Astrocyte (in vitro differentiated cells and primary cell): ENCODE measurements around the gene CDH23. TPM values are rescaled to one million over a fixed set of nuclear protein-coding genes. Genes with fewer than 3 reads are reported as not detected.

Experiments
- DNase-seq: peaks from one replicate; pipeline ENCODE4 v3.0.0-alpha.2; 2010; ENCODE audit warnings: low read depth
- FAIRE-seq: peaks from 2 replicates; lab custom pipeline; 2011; peaks lifted over from hg19 to GRCh38; lab: Jason Lieb, UNC
- H2AFZ ChIP-seq: 2 replicates; pipeline ENCODE4 v1.6.0; 2012; ENCODE audit warnings: low read depth, low read length, inconsistent platforms
- H3K27ac ChIP-seq: 2 replicates; pipeline ENCODE4 v1.5.1; 2011; ENCODE audit warnings: low read depth, low read length, inconsistent platforms
- H3K27me3 ChIP-seq: 2 replicates; pipeline ENCODE4 v1.6.0; 2011; ENCODE audit warnings: low read length, inconsistent platforms; ENCODE audit not compliant: insufficient read depth
- H3K36me3 ChIP-seq: 2 replicates; pipeline ENCODE4 v1.5.1; 2011; ENCODE audit warnings: low read length, inconsistent platforms; ENCODE audit not compliant: insufficient read depth
- H3K4me1 ChIP-seq: 2 replicates; pipeline ENCODE4 v1.5.1; 2011; ENCODE audit warnings: low read length, inconsistent platforms; ENCODE audit not compliant: insufficient read depth
- H3K4me2 ChIP-seq: 2 replicates; pipeline ENCODE4 v1.6.0; 2012; ENCODE audit warnings: low read length, inconsistent platforms
- H3K4me3 ChIP-seq: 2 replicates; pipeline ENCODE4 v1.5.1; 2011; ENCODE audit warnings: low read depth, mild to moderate bottlenecking, low read length, inconsistent platforms; ENCODE audit not compliant: insufficient read depth
- H3K79me2 ChIP-seq: 2 replicates; pipeline ENCODE4 v1.6.0; 2012; ENCODE audit warnings: mild to moderate bottlenecking, low read length, inconsistent platforms; ENCODE audit not compliant: insufficient read depth
- H3K9ac ChIP-seq: 2 replicates; pipeline ENCODE4 v1.6.0; 2012; ENCODE audit warnings: mild to moderate bottlenecking, low read length, inconsistent platforms
- H3K9me3 ChIP-seq: 2 replicates; pipeline ENCODE4 v1.5.1; 2012; ENCODE audit warnings: low read depth, mild to moderate bottlenecking, low read length, inconsistent platforms; ENCODE audit not compliant: insufficient read depth
- H4K20me1 ChIP-seq: 2 replicates; pipeline ENCODE4 v1.6.0; 2012; ENCODE audit warnings: low read length, inconsistent platforms; ENCODE audit not compliant: insufficient read depth
- H3K27ac Mint-ChIP-seq: one replicate; pipeline ENCODE4 v1.8.0; 2021; ENCODE audit warnings: mild to moderate bottlenecking, mixed read lengths; ENCODE audit not compliant: unreplicated experiment
- H3K27me3 Mint-ChIP-seq: one replicate; pipeline ENCODE4 v1.8.0; 2021; ENCODE audit warnings: low read depth, mixed read lengths; ENCODE audit not compliant: unreplicated experiment
- H3K36me3 Mint-ChIP-seq: one replicate; pipeline ENCODE4 v1.8.0; 2021; ENCODE audit warnings: low read depth, mixed read lengths; ENCODE audit not compliant: unreplicated experiment
- H3K4me1 Mint-ChIP-seq: one replicate; pipeline ENCODE4 v1.8.0; 2021; ENCODE audit warnings: low read depth, mixed read lengths; ENCODE audit not compliant: unreplicated experiment
- H3K4me3 Mint-ChIP-seq: one replicate; pipeline ENCODE4 v1.8.0; 2021; ENCODE audit warnings: mild to moderate bottlenecking, moderate library complexity, mixed read lengths; ENCODE audit not compliant: unreplicated experiment
- H3K9me3 Mint-ChIP-seq: one replicate; pipeline ENCODE4 v1.8.0; 2021; ENCODE audit warnings: mild to moderate bottlenecking, mixed read lengths; ENCODE audit not compliant: unreplicated experiment
- CTCF ChIP-seq: IDR thresholded peaks from 2 replicates; pipeline ENCODE4 v1.5.1; 2011; ENCODE audit warnings: low read depth, mild to moderate bottlenecking, inconsistent platforms, low read length, moderate library complexity; ENCODE audit not compliant: insufficient read depth
- EZH2 ChIP-seq: IDR thresholded peaks from 2 replicates; pipeline ENCODE4 v1.6.1; 2012; ENCODE audit warnings: mild to moderate bottlenecking, low read length, inconsistent platforms; ENCODE audit not compliant: insufficient read depth
- total RNA-seq: library from RNA; stranded (reverse); gene quantifications from 2 replicates; pipeline ENCODE4 v1.2.1, GENCODE V29; 2021

The CDH23 gene
- total RNA-seq, 1 donor from 2014 or later: not detected

- Histone ChIP-seq H3K27ac (no peak overlapping the region), H3K4me2 (no peak overlapping the region), H3K9ac (no peak overlapping the region), H3K27me3 (peaks cover 15% of the 10 kb centered on the region), H3K4me1 (no peaks in the 10 kb centered on the region), H4K20me1 (no peaks in the 10 kb centered on the region), H3K4me3 (no peak overlapping the region), H3K79me2 (no peaks in the 10 kb centered on the region), H2AFZ (no peak overlapping the region), H3K36me3 (no peaks in the 10 kb centered on the region), H3K9me3 (no peaks in the 10 kb centered on the region)
- Mint-ChIP-seq H3K27me3 (peaks cover 42% of the 10 kb centered on the region), H3K36me3 (no peaks in the 10 kb centered on the region), H3K4me3 (no peak overlapping the region), H3K9me3 (peaks cover 14% of the 10 kb centered on the region), H3K27ac (no peak overlapping the region), H3K4me1 (no peaks in the 10 kb centered on the region)
- TF ChIP-seq EZH2: no peak
- no peak for TF ChIP-seq CTCF
- FAIRE-seq (no peak), DNase-seq (no peak)
Measured at GRCh38 chr10:71489077-71489476, 92.4 kb downstream of the CDH23 start.

GRCh38 chr10:71492872-71493271 lies 96.2 kb downstream of the CDH23 start:
- FAIRE-seq (no peak), DNase-seq (no peak)
- H2AFZ ChIP-seq: no peak overlapping the region
- no peak overlapping the region for H3K4me3 ChIP-seq
- Mint-ChIP-seq H3K36me3 (no peaks in the 10 kb centered on the region), H3K4me3 (no peak overlapping the region), H3K27ac (no peak overlapping the region), H3K9me3 (peaks cover 14% of the 10 kb centered on the region), H3K4me1 (no peaks in the 10 kb centered on the region), H3K27me3 (peaks cover 63% of the 10 kb centered on the region)
- no peak overlapping the region for H3K4me2 ChIP-seq
- H3K9ac ChIP-seq: no peak overlapping the region
- H3K9me3 ChIP-seq: no peaks in the 10 kb centered on the region
- no peaks in the 10 kb centered on the region for H4K20me1 ChIP-seq
- H3K27me3 ChIP-seq: peaks cover 12% of the 10 kb centered on the region
- no peaks in the 10 kb centered on the region for H3K36me3 ChIP-seq
- H3K27ac ChIP-seq: no peak overlapping the region
- no peaks in the 10 kb centered on the region for H3K79me2 ChIP-seq
- no peaks in the 10 kb centered on the region for H3K4me1 ChIP-seq
- no peak for TF ChIP-seq EZH2
- TF ChIP-seq CTCF: no peak

GRCh38 chr10:71493741-71494140 lies 97.0 kb downstream of the CDH23 start:
- no peaks in the 10 kb centered on the region for H3K9me3 ChIP-seq
- no peak overlapping the region for H3K9ac ChIP-seq
- no peak for TF ChIP-seq EZH2
- no peak for TF ChIP-seq CTCF
- Mint-ChIP-seq H3K36me3 (no peaks in the 10 kb centered on the region), H3K9me3 (peaks cover 11% of the 10 kb centered on the region), H3K27ac (no peak overlapping the region), H3K4me1 (no peaks in the 10 kb centered on the region), H3K27me3 (peaks cover 71% of the 10 kb centered on the region), H3K4me3 (no peak overlapping the region)
- H4K20me1 ChIP-seq: no peaks in the 10 kb centered on the region
- H3K4me2 ChIP-seq: no peak overlapping the region
- no peak for FAIRE-seq
- H2AFZ ChIP-seq: no peak overlapping the region
- H3K36me3 ChIP-seq: no peaks in the 10 kb centered on the region
- no peak for DNase-seq
- no peaks in the 10 kb centered on the region for H3K4me1 ChIP-seq
- H3K27ac ChIP-seq: no peak overlapping the region
- no peak overlapping the region for H3K4me3 ChIP-seq
- peaks cover 15% of the 10 kb centered on the region for H3K27me3 ChIP-seq
- no peaks in the 10 kb centered on the region for H3K79me2 ChIP-seq
